H9 (cell line): Measurements from ENCODE around the gene ITGA11. TPM values are rescaled to one million over a fixed set of nuclear protein-coding genes. Genes with fewer than 3 reads are reported as not detected.

Source experiments
- DNase-seq: peaks from one replicate; pipeline ENCODE4 v3.0.0-alpha.2; 2017
- H2AFZ ChIP-seq: one replicate; pipeline ENCODE4 v1.6.1; 2013; ENCODE audit warnings: mild to moderate bottlenecking, low read length, control low read depth, moderate library complexity
- H2AK5ac ChIP-seq: 2 replicates; pipeline ENCODE4 v1.6.1; 2013; ENCODE audit warnings: low read length, control low read depth, mixed read lengths; ENCODE audit not compliant: insufficient read length
- H2BK120ac ChIP-seq: one replicate; pipeline ENCODE4 v1.6.1; 2013; ENCODE audit warnings: low read depth, mild to moderate bottlenecking, low read length, control low read depth, inconsistent platforms; ENCODE audit not compliant: poor library complexity, severe bottlenecking
- H2BK12ac ChIP-seq: 2 replicates; pipeline ENCODE4 v1.6.1; 2013; ENCODE audit warnings: low read length, control low read depth, mixed read lengths, low read depth; ENCODE audit not compliant: insufficient read length
- H2BK15ac ChIP-seq: 2 replicates; pipeline ENCODE4 v1.6.1; 2013; ENCODE audit warnings: low read depth, low read length, control low read depth
- H2BK20ac ChIP-seq: one replicate; pipeline ENCODE4 v1.6.1; 2013; ENCODE audit warnings: low read depth, mild to moderate bottlenecking, low read length, control low read depth, inconsistent platforms; ENCODE audit not compliant: poor library complexity, severe bottlenecking
- H2BK5ac ChIP-seq: 2 replicates; pipeline ENCODE4 v1.6.1; 2013; ENCODE audit warnings: low read length, control low read depth, mixed read lengths; ENCODE audit not compliant: insufficient read length
- H3K14ac ChIP-seq: 2 replicates; pipeline ENCODE4 v1.6.1; 2013; ENCODE audit warnings: low read length, control low read depth; ENCODE audit not compliant: insufficient read depth
- H3K18ac ChIP-seq: 2 replicates; pipeline ENCODE4 v1.6.1; 2013; ENCODE audit warnings: low read depth, mild to moderate bottlenecking, mixed read lengths, low read length, control low read depth; ENCODE audit not compliant: insufficient read length
- H3K23ac ChIP-seq: 2 replicates; pipeline ENCODE4 v1.6.1; 2013; ENCODE audit warnings: low read length, control low read depth, mixed read lengths, low read depth; ENCODE audit not compliant: insufficient read length
- H3K23me2 ChIP-seq: 2 replicates; pipeline ENCODE4 v1.6.1; 2013; ENCODE audit warnings: low read depth, mild to moderate bottlenecking, mixed read lengths, low read length, control low read depth; ENCODE audit not compliant: insufficient read length, poor library complexity, severe bottlenecking
- H3K27ac ChIP-seq: 2 replicates; pipeline ENCODE4 v1.5.1; 2013; ENCODE audit warnings: low read length, control low read depth, mixed read lengths, low read depth; ENCODE audit not compliant: insufficient read length
- H3K27me3 ChIP-seq: 2 replicates; pipeline ENCODE4 v1.6.1; 2013; ENCODE audit warnings: low read length, control low read depth, inconsistent platforms; ENCODE audit not compliant: insufficient read depth
- H3K4ac ChIP-seq: 2 replicates; pipeline ENCODE4 v1.6.1; 2013; ENCODE audit warnings: low read depth, mild to moderate bottlenecking, control low read depth, inconsistent platforms, low read length, moderate library complexity
- H3K4me1 ChIP-seq: 2 replicates; pipeline ENCODE4 v1.6.1; 2013; ENCODE audit warnings: low read length, control low read depth, inconsistent platforms; ENCODE audit not compliant: insufficient read depth
- H3K4me2 ChIP-seq: 2 replicates; pipeline ENCODE4 v1.6.1; 2013; ENCODE audit warnings: low read length, control low read depth, mixed read lengths; ENCODE audit not compliant: insufficient read length, insufficient read depth
- H3K56ac ChIP-seq: 2 replicates; pipeline ENCODE4 v1.6.1; 2013; ENCODE audit warnings: low read depth, mild to moderate bottlenecking, mixed read lengths, low read length, control low read depth; ENCODE audit not compliant: insufficient read length
- H3K79me1 ChIP-seq: 2 replicates; pipeline ENCODE4 v1.6.1; 2013; ENCODE audit warnings: low read depth, mild to moderate bottlenecking, moderate library complexity, low read length, control low read depth, inconsistent platforms; ENCODE audit not compliant: insufficient read depth, poor library complexity, severe bottlenecking
- H3K79me2 ChIP-seq: 2 replicates; pipeline ENCODE4 v1.6.1; 2013; ENCODE audit warnings: low read length, control low read depth, inconsistent platforms; ENCODE audit not compliant: insufficient read depth
- H3K9ac ChIP-seq: 2 replicates; pipeline ENCODE4 v1.6.1; 2013; ENCODE audit warnings: low read length, control low read depth, mixed read lengths; ENCODE audit not compliant: insufficient read length; ENCODE audit errors: extremely low read depth
- H3K9me3 ChIP-seq: one replicate; pipeline ENCODE4 v1.6.1; 2013; ENCODE audit warnings: low read depth, low read length, inconsistent platforms; ENCODE audit not compliant: control insufficient read depth
- H3T11ph ChIP-seq: one replicate; pipeline ENCODE4 v1.6.1; 2013; ENCODE audit warnings: mild to moderate bottlenecking, low read length, control low read depth, inconsistent platforms
- H4K20me1 ChIP-seq: one replicate; pipeline ENCODE4 v1.6.1; 2013; ENCODE audit not compliant: control insufficient read depth, insufficient read length, insufficient read depth
- H4K5ac ChIP-seq: 2 replicates; pipeline ENCODE4 v1.6.1; 2013; ENCODE audit warnings: low read depth, mild to moderate bottlenecking, mixed read lengths, low read length, control low read depth; ENCODE audit not compliant: insufficient read length
- H4K8ac ChIP-seq: replicated peaks from 2 replicates; pipeline ENCODE4 v1.6.1; 2013; ENCODE audit warnings: low read length, control low read depth, mixed read lengths, low read depth; ENCODE audit not compliant: insufficient read length
- H4K91ac ChIP-seq: 2 replicates; pipeline ENCODE4 v1.6.1; 2013; ENCODE audit warnings: low read depth, mild to moderate bottlenecking, moderate library complexity, mixed read lengths, low read length, control low read depth; ENCODE audit not compliant: insufficient read length
- H3K27ac Mint-ChIP-seq, 3 experiments: 2 replicates in 2 of 3; 3 replicates in 1 of 3; pipeline ENCODE4 v1.8.0; 2020 to 2021; ENCODE audit warnings: mixed read lengths in 3 of 3, mild to moderate bottlenecking in 1 of 3, moderate library complexity in 1 of 3
- H3K27me3 Mint-ChIP-seq: 2 replicates; pipeline ENCODE4 v1.8.0; 2021; ENCODE audit warnings: low read depth, mild to moderate bottlenecking, moderate library complexity, mixed read lengths
- H3K36me3 Mint-ChIP-seq, 3 experiments: 2 replicates in 2 of 3; 3 replicates in 1 of 3; pipeline ENCODE4 v1.8.0; 2020 to 2021; ENCODE audit warnings: low read depth in 3 of 3, mixed read lengths in 3 of 3; ENCODE audit not compliant: insufficient read depth in 1 of 3
- H3K4me1 Mint-ChIP-seq, 2 experiments: 2 replicates each; pipeline ENCODE4 v1.8.0; 2020; ENCODE audit warnings: mixed read lengths in 2 of 2
- H3K4me3 Mint-ChIP-seq, 2 experiments: 2 replicates in 1 of 2; 3 replicates in 1 of 2; pipeline ENCODE4 v1.8.0; 2020 to 2021; ENCODE audit warnings: mild to moderate bottlenecking in 2 of 2, mixed read lengths in 2 of 2, moderate library complexity in 1 of 2
- H3K9me3 Mint-ChIP-seq, 2 experiments: 2 replicates in 1 of 2; 3 replicates in 1 of 2; pipeline ENCODE4 v1.8.0; 2020; ENCODE audit warnings: mild to moderate bottlenecking in 2 of 2, mixed read lengths in 2 of 2, moderate library complexity in 1 of 2
- WGBS: extraction: QIAGEN DNeasy Blood & Tissue Kit; methylation state at CpG from one replicate; pipeline ENCODE4 v1.1.7; 2013; ENCODE audit warnings: missing lambda C conversion rate, low lambda C conversion rate, mixed read lengths; ENCODE audit not compliant: insufficient read length; ENCODE audit errors: extremely low coverage; 5-methylcytosine and 5-hydroxymethylcytosine counted together
- total RNA-seq: library from RNA; stranded (reverse); gene quantifications from 2 replicates; pipeline ENCODE4 v1.2.1, GENCODE V29; 2021
- TF ChIP-seq, protein P1 (sequence below): fragments of 200-600 bp; sonication (generic); conservative IDR thresholded peaks from 3 replicates; pipeline ENCODE4 v1.8.0; 2021; ENCODE audit warnings: antibody characterized with exemption, mild to moderate bottlenecking

The ITGA11 gene
- total RNA-seq, 1 experiment from 2014 or later: 0.07 TPM

DNA sequence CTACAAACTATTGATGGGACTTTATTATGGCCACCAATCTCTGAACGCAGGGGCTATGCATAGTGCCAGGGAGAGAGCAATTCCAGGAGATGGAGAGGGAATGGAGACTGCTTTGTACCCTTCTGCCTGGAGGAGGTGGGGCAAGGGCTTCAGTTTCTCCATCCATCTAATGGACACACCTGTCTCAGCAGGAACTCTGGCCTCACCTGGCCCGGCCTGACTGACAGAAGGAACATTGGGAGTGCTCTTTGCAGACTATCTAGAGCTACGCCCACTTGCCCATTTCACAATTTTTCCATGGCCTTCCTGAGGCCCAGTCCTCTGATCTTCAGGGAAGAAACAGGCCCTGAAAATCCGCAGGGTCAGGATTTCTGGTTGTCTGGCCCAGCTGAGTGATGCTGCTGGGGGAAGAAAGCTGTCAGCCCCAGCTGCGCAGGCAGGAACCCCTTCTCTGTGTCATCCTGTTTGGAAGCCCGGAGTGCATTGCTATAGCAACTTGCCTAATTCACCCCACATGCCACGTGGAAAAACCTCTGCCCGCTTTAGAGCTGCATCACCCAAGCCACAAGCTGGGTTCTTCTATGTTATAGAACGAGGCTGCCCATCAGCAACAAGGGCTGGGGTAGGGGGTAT is 6.4 kb downstream of the ITGA11 start:
- Histone ChIP-seq H2AK5ac (no peak overlapping the region), H4K20me1 (no peaks in the 10 kb centered on the region), H3K9me3 (no peaks in the 10 kb centered on the region), H3K23ac (no peak overlapping the region), H3K23me2 (no peaks in the 10 kb centered on the region), H2BK15ac (no peak overlapping the region), H4K8ac (no peak overlapping the region), H4K91ac (no peak overlapping the region), H3K18ac (no peak overlapping the region), H2AFZ (no peak overlapping the region), H3K27ac (no peak overlapping the region), H3K4ac (no peak overlapping the region), H3K9ac (no peak overlapping the region), H3K4me2 (no peak overlapping the region), H2BK5ac (no peak overlapping the region), H3K14ac (no peak overlapping the region), H3K27me3 (peaks cover 11% of the 10 kb centered on the region; the same call in 1 of the 2 replicates), H3K4me1 (peaks cover 2% of the 10 kb centered on the region; the same call in 1 of the 2 replicates), H3K79me1 (no peaks in the 10 kb centered on the region), H3T11ph (no peak overlapping the region), H2BK20ac (no peak overlapping the region), H2BK120ac (no peak overlapping the region), H2BK12ac (no peak overlapping the region), H3K56ac (no peak overlapping the region), H3K79me2 (no peaks in the 10 kb centered on the region), H4K5ac (no peak overlapping the region)
- Mint-ChIP-seq H3K4me3 (no peak overlapping the region), H3K9me3 (no peaks in the 10 kb centered on the region), H3K4me1 (peaks cover 8 to 17% of the 10 kb centered on the region in 2 experiments), H3K36me3 (no peaks in the 10 kb centered on the region), H3K27me3 (peaks cover 52% of the 10 kb centered on the region), H3K27ac (no peak overlapping the region)
- TF ChIP-seq, protein P1, sequence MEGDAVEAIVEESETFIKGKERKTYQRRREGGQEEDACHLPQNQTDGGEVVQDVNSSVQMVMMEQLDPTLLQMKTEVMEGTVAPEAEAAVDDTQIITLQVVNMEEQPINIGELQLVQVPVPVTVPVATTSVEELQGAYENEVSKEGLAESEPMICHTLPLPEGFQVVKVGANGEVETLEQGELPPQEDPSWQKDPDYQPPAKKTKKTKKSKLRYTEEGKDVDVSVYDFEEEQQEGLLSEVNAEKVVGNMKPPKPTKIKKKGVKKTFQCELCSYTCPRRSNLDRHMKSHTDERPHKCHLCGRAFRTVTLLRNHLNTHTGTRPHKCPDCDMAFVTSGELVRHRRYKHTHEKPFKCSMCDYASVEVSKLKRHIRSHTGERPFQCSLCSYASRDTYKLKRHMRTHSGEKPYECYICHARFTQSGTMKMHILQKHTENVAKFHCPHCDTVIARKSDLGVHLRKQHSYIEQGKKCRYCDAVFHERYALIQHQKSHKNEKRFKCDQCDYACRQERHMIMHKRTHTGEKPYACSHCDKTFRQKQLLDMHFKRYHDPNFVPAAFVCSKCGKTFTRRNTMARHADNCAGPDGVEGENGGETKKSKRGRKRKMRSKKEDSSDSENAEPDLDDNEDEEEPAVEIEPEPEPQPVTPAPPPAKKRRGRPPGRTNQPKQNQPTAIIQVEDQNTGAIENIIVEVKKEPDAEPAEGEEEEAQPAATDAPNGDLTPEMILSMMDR: no peak
- no peak for DNase-seq
- no CpG with 5 or more reads among the region's 9 CpGs for WGBS
